Small intestine (tissue), 7 donors: Measurements from ENCODE around the gene GPR45. TPM values are rescaled to one million over a fixed set of nuclear protein-coding genes. Genes with fewer than 3 reads are reported as not detected.
A peak's percentile ranks its signal among the peaks of the same experiment; 100 is the strongest.

Experiments
- DNase-seq, 2 donors: peaks; one replicate each; pipeline versions ENCODE4 v3.0.0 to v3.0.0-alpha.2; 2013
- FAIRE-seq: peaks from 2 replicates; lab custom pipeline; 2012; peaks lifted over from hg19 to GRCh38; lab: Jason Lieb, UNC
- H3K27ac ChIP-seq, 3 donors: one replicate each; pipeline ENCODE4 v1.5.1; 2013; ENCODE audit warnings: low read length in 2 of 3, mild to moderate bottlenecking in 2 of 3, control low read depth in 1 of 3, inconsistent platforms in 1 of 3, low read depth in 1 of 3, moderate library complexity in 1 of 3
- H3K27me3 ChIP-seq, 3 donors: one replicate each; pipeline ENCODE4 v1.6.1; 2013; ENCODE audit warnings: low read length in 3 of 3, inconsistent platforms in 1 of 3; ENCODE audit not compliant: control insufficient read depth in 3 of 3, insufficient read depth in 3 of 3
- H3K36me3 ChIP-seq, 3 donors: one replicate each; pipeline ENCODE4 v1.6.1; 2013; ENCODE audit warnings: low read length in 3 of 3, inconsistent platforms in 1 of 3, low read depth in 1 of 3, mild to moderate bottlenecking in 1 of 3, moderate library complexity in 1 of 3; ENCODE audit not compliant: control insufficient read depth in 3 of 3, insufficient read depth in 2 of 3
- H3K4me1 ChIP-seq, 3 donors: one replicate each; pipeline ENCODE4 v1.6.1; 2013; ENCODE audit warnings: low read length in 2 of 3, inconsistent platforms in 1 of 3, low read depth in 1 of 3, mild to moderate bottlenecking in 1 of 3, moderate library complexity in 1 of 3; ENCODE audit not compliant: control insufficient read depth in 3 of 3, insufficient read depth in 2 of 3
- H3K4me3 ChIP-seq, 3 donors: one replicate each; pipeline ENCODE4 v1.5.1; 2013; ENCODE audit warnings: low read length in 3 of 3, control low read depth in 1 of 3, inconsistent platforms in 1 of 3, low read depth in 1 of 3, mild to moderate bottlenecking in 1 of 3, moderate library complexity in 1 of 3
- H3K9me3 ChIP-seq, 2 donors: one replicate each; pipeline ENCODE4 v1.6.1; 2013; ENCODE audit warnings: low read depth in 1 of 2, low read length in 1 of 2; ENCODE audit not compliant: control insufficient read depth in 2 of 2, insufficient read depth in 1 of 2
- WGBS, 3 donors: extraction: QIAGEN DNeasy Blood & Tissue Kit; methylation state at CpG; one replicate each; pipeline ENCODE4 v1.1.7; 2013; 5-methylcytosine and 5-hydroxymethylcytosine counted together
- polyA plus RNA-seq, 4 donors: library from polyadenylated mRNA; stranded (reverse) in 3 of 4; unstranded in 1 of 4; fragments of 200-250 nt in 3 of 4; fragments of 120-200 nt in 1 of 4; gene quantifications; one replicate each; pipeline versions ENCODE4 v1.2.1 to v1.2.3, GENCODE V29; 2013
- donor health status: healthy with polysubstance abuse.
- donor health status: control.
- donor health status: control.
- donor health status: Bipolar disorder and iron deficiency.
- donor health status: healthy.

The GPR45 gene
- polyA plus RNA-seq, 4 donors = 0.04 to 0.12 TPM; not detected in 2

- H3K4me1 ChIP-seq = no peaks in the 10 kb centered on the region
- no peak overlapping the region for H3K4me3 ChIP-seq
- H3K36me3 ChIP-seq = peaks cover 3 to 65% (median 20%) of the 10 kb centered on the region in 3 donors
- no peak overlapping the region for H3K27ac ChIP-seq
- no peaks in the 10 kb centered on the region for H3K27me3 ChIP-seq
- 96 to 100% (median 99%) methylated on average over 1 of the region's 1 CpG for WGBS, 3 donors
- no peaks in the 10 kb centered on the region for H3K9me3 ChIP-seq
- no peak for DNase-seq
- no peak for FAIRE-seq
Measured at GRCh38 chr2:105279126-105279525, 37.6 kb downstream of the GPR45 start.

- peaks cover 3 to 62% (median 12%) of the 10 kb centered on the region in 3 donors for H3K36me3 ChIP-seq
- DNase-seq = no peak
Measured at GRCh38 chr2:105280281-105280680, 38.7 kb downstream of the GPR45 start.

GRCh38 chr2:105283532-105283931 is 42.0 kb downstream of the GPR45 start:
- DNase-seq = no peak
- Histone ChIP-seq H3K36me3 (peaks cover 8 to 56% (median 18%) of the 10 kb centered on the region in 3 donors), H3K9me3 (no peaks in the 10 kb centered on the region)

More at GRCh38 chr2:105280281-105280680, 38.7 kb downstream of the GPR45 start:
- Histone ChIP-seq H3K27me3 (no peaks in the 10 kb centered on the region), H3K27ac (no peak overlapping the region), H3K4me1 (no peaks in the 10 kb centered on the region), H3K4me3 (no peak overlapping the region), H3K9me3 (no peaks in the 10 kb centered on the region)
- no peak for FAIRE-seq
- WGBS, 3 donors = 89 to 94% (median 91%) methylated on average over 10 of the region's 10 CpGs

DNA sequence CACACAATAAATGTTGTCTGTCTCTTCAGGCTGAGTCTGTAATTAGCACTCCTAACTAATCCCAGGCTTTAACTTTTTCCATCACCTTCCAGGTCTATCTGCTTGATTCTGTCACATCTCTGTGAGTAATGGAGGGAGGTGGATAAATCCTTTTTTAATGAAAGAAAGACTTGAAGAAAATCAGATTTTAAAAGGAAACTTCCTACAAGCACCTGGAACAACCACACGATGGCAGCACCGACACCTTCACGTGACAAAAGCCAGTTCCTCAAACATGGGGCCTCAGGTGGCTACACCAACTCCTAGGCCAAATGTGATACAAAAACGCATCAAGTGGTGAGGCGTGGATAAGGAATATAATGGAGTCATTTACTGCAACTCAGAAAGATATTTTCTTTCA is 46.1 kb downstream of the GPR45 start:
- peaks cover 12 to 42% (median 27%) of the 10 kb centered on the region in 3 donors for H3K36me3 ChIP-seq
- WGBS, 3 donors = 60 to 62% (median 60%) methylated on average over 5 of the region's 5 CpGs

More at GRCh38 chr2:105283532-105283931, 42.0 kb downstream of the GPR45 start:
- no peak overlapping the region for H3K27ac ChIP-seq
- H3K27me3 ChIP-seq = no peaks in the 10 kb centered on the region
- WGBS, 3 donors = 82 to 96% (median 95%) methylated on average over 4 of the region's 4 CpGs
- H3K4me3 ChIP-seq = no peak overlapping the region
- no peak for FAIRE-seq
- no peaks in the 10 kb centered on the region for H3K4me1 ChIP-seq

DNA sequence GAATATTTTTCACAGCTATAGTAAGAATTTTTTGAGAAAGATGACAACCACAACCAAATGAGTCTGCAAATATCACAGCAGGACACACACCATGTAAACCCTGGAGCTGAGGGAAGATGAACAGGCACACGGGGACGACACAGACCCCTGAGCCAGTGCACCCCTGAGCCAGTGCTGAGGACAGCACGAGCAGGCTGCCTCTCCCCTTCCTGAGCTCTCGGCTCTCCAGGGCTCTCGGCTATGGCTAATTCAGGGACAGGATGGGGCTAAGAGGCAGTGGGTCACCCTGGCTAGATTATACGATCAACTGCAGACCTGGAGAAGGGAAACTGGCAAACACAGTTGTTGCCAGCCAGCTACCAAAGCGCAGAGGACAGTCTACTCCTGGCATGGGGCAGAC is 46.6 kb downstream of the GPR45 start:
- H3K27me3 ChIP-seq = no peaks in the 10 kb centered on the region
- WGBS, 3 donors = 89 to 96% (median 96%) methylated on average over 7 of the region's 7 CpGs
- FAIRE-seq = no peak
- no peak for DNase-seq
- no peaks in the 10 kb centered on the region for H3K9me3 ChIP-seq
- H3K4me1 ChIP-seq = no peaks in the 10 kb centered on the region
- no peak overlapping the region for H3K27ac ChIP-seq
- no peak overlapping the region for H3K4me3 ChIP-seq
- peaks cover 12 to 42% (median 27%) of the 10 kb centered on the region in 3 donors for H3K36me3 ChIP-seq

More for the DNA sequence above, 46.1 kb downstream of the GPR45 start:
- Histone ChIP-seq H3K27ac (no peak overlapping the region), H3K9me3 (no peaks in the 10 kb centered on the region), H3K27me3 (no peaks in the 10 kb centered on the region), H3K4me3 (no peak overlapping the region), H3K4me1 (no peaks in the 10 kb centered on the region)
- DNase-seq (peak; percentile 22 to 31), FAIRE-seq (no peak)

- H3K9me3 ChIP-seq = no peaks in the 10 kb centered on the region
- DNase-seq = no peak
- H3K4me1 ChIP-seq = no peaks in the 10 kb centered on the region
- peaks cover 15 to 37% (median 24%) of the 10 kb centered on the region in 3 donors for H3K36me3 ChIP-seq
- no peaks in the 10 kb centered on the region for H3K27me3 ChIP-seq
- no peak for FAIRE-seq
- H3K4me3 ChIP-seq = no peak overlapping the region
- no peak overlapping the region for H3K27ac ChIP-seq
- 95 to 97% (median 95%) methylated on average over 6 of the region's 6 CpGs for WGBS, 3 donors
Measured at GRCh38 chr2:105290981-105291660, 49.6 kb downstream of the GPR45 start.

DNA sequence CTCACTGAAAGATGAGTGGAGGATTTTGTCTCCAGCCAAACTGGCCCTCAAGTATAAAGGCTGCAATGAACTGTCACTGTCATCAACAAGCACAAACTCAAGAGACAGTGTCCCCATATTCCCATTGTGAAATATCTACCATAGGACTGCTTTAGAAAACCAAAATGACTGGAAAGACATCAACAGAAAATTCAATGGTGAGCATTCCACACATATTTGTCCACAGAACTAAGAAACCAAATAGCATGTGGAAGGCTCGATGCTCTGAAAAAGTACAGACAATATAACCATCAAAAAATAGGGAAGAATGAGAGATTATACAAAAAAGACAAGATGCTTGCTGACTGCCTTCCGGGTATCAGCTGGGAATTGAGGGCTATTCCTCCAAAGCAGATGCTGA is 50.4 kb downstream of the GPR45 start:
- no peaks in the 10 kb centered on the region for H3K27me3 ChIP-seq
- no peaks in the 10 kb centered on the region for H3K9me3 ChIP-seq
- FAIRE-seq = no peak
- no peak overlapping the region for H3K4me3 ChIP-seq
- 96 to 97% (median 97%) methylated on average over 2 of the region's 2 CpGs for WGBS, 3 donors
- no peak for DNase-seq
- no peak overlapping the region for H3K27ac ChIP-seq
- H3K4me1 ChIP-seq = no peaks in the 10 kb centered on the region
- H3K36me3 ChIP-seq = peaks cover 15 to 35% (median 24%) of the 10 kb centered on the region in 3 donors
